Posterior vena cava (tissue), 2 donors: ENCODE results near the gene RXRA. TPM values are rescaled to one million over a fixed set of nuclear protein-coding genes. Genes with fewer than 3 reads are reported as not detected.

Experiments used
- DNase-seq: peaks from one replicate; pipeline ENCODE4 v3.0.0-alpha.2; 2020; ENCODE audit warnings: low spot score
- intact Hi-C, 2 donors: fragments of 100-400 bp; cut with DNase I; formaldehyde crosslinking; loops; one replicate each; pipeline versions ENCODE4 v1.14.1 to v1.14.2; 2022 to 2023
- total RNA-seq, 2 donors: library from RNA; stranded (reverse); fragmentation: NEBNext Ultra II Directional; extraction: Animal tissue kit (Norgen Biotek cat#: 25700); gene quantifications; one replicate each; pipeline ENCODE4 v1.2.1, GENCODE V29; 2021
- donor health status: DM: yes; HTN: yes; CAD: no.
- donor health status: DM: yes; HTN: yes; CAD: no.

The RXRA gene
- total RNA-seq, 2 donors from 2014 or later: 41.5 to 44.7 TPM

- intact Hi-C loops: loop anchor here (2.0 kb wide), 1 partner anchor 272 kb away; no protein-coding TSS in a partner anchor
These were observed 116.4 kb downstream of the RXRA start for GRCh38 chr9:134442486-134443173.

GRCh38 chr9:134443174-134444037 lies 117.2 kb downstream of the RXRA start:
- peak; percentile 96 for DNase-seq

More at GRCh38 chr9:134442486-134443173, 116.4 kb downstream of the RXRA start:
- DNase-seq: no peak

DNA sequence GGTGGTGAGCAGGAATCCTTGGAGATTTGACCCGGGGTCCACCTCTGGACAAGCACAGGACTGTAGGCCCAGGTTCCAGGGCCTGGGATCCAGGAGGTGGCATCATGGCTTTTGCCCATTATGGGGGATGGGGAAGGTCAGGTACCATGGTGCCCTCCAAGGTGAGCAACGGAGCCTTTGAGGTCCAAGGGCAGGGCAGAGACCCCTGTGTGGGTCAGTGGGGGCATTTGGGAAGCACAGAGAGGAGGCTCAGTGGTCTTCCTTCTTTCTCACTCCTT lies 117.7 kb downstream of the RXRA start:
- no peak for DNase-seq
- intact Hi-C loops: no loop called here

More at GRCh38 chr9:134443174-134444037, 117.2 kb downstream of the RXRA start:
- intact Hi-C loops: loop anchor here (2.0 kb wide), 1 partner anchor 273 kb away; no protein-coding TSS in a partner anchor

DNA sequence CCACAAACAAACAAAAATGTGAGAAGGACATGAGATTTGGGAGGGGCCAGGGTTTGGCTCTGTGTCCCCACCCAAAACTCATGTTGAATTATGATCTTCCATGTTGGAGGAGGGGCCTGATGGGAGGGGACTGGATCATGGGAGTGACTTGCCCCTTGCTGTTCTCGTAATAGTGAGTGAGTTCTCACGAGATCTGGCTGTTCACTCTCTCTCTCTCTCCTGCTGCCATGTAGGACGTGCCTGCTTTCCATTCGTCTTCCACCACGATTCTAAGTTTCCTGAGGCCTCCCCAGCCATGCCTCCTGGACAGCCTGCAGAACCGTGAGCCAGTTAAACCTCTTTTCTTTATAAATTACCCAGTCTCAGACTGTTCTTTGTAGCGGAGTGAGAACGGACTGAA lies 118.7 kb downstream of the RXRA start:
- intact Hi-C loops: loop anchor here in 1 of 2 donors (5.0 kb wide), 1 partner anchor 292 kb away; no protein-coding TSS in a partner anchor
- DNase-seq: no peak

- intact Hi-C loops: loop anchor here in 1 of 2 donors (5.0 kb wide), 1 partner anchor 288 kb away; no protein-coding TSS in a partner anchor
- DNase-seq: peak; percentile 96
These were observed 123.1 kb downstream of the RXRA start for GRCh38 chr9:134449180-134449916.

GRCh38 chr9:134451700-134452458 lies 125.6 kb downstream of the RXRA start:
- no peak for DNase-seq
- intact Hi-C loops: loop anchor here (5.0 to 10.0 kb wide), 3 partner anchors 193 to 285 kb away; partner anchors contain the start of gene COL5A1 (in 1 of the 2)

GRCh38 chr9:134452728-134453127 lies 126.5 kb downstream of the RXRA start:
- intact Hi-C loops: loop anchor here (5.0 to 10.0 kb wide), 3 partner anchors 192 to 285 kb away; partner anchors contain the start of gene COL5A1 (in 1 of the 2)
- no peak for DNase-seq

GRCh38 chr9:134453776-134454475 lies 127.7 kb downstream of the RXRA start:
- intact Hi-C loops: loop anchor here (5.0 to 10.0 kb wide), 3 partner anchors 191 to 283 kb away; partner anchors contain the start of gene COL5A1 (in 1 of the 2)
- no peak for DNase-seq

DNA sequence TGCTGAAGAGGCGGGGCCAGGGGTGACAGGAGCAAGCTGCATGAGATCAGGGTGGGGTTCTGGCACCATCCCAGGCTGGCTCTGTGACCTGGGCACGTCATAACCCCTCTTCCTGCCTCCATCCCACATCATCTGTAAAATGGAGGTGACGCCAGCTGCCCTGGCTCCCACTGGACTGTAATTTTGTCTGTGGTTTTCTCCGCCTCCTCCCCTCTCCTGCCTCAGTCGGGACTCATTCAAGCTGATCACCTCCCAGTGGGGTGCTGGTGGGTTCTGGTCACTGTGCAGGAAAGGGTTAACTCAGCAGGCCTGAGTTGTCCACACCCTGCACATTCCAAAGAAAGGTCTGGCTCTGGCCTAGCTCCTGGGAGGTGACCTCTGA lies 128.2 kb downstream of the RXRA start:
- DNase-seq: no peak
- intact Hi-C loops: loop anchor here (5.0 to 10.0 kb wide), 3 partner anchors 190 to 283 kb away; partner anchors contain the start of gene COL5A1 (in 1 of the 2)

GRCh38 chr9:134455021-134455471 lies 128.8 kb downstream of the RXRA start:
- intact Hi-C loops: loop anchor here (5.0 to 10.0 kb wide), 2 partner anchors 182 to 190 kb away; partner anchors contain the start of gene COL5A1 (in 1 of the 2)
- DNase-seq: no peak

- intact Hi-C loops: loop anchor here (5.0 to 10.0 kb wide), 2 partner anchors 182 to 189 kb away; partner anchors contain the start of gene COL5A1 (in 1 of the 2)
- no peak for DNase-seq
These were observed 129.3 kb downstream of the RXRA start for GRCh38 chr9:134455537-134455933.

DNA sequence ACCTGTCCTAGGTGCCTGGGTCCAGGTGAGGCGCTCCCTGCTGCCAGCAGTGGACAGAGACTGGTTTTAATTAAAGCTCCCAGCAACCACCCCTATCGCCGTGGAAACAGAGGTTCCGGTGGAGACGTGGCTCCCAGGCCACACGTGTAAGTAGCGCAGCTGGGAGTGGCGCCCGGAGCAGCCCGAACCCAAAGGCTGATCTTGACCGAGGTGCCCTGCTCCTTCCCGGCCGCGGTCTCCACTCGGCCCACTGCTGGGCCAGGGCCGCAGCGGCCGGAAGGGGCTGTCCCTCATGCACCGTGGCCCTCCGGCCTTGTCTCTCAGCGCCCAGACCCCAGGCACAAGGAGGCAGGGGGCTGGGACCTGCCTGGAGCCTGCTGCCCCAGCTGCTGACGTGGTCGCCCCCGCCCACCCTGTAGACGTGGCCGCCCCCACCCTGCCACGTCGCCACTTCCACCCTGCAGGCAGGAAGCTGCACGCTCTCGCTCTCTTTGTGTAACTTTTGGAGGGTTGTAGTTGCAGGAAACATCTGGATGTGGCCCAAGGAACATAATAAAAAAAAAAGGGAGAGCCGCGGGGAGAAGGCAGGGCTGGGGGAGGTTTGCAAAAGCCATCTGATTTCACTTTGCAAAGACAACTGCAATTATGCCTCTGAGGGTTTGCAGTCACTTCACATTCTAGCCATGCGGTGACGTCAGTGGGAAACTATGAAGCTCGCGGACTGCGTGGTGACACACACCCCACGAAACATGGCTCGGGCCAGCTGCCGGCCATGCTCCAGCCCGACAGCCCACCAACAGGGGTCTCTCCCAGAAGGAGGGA lies 129.9 kb downstream of the RXRA start:
- peak; percentile 96 for DNase-seq
- intact Hi-C loops: loop anchor here (5.0 to 10.0 kb wide), 2 partner anchors 181 to 189 kb away; partner anchors contain the start of gene COL5A1 (in 1 of the 2)

- intact Hi-C loops: loop anchor here (5.0 to 10.0 kb wide), 2 partner anchors 180 to 188 kb away; partner anchors contain the start of gene COL5A1 (in 1 of the 2)
These were observed 130.6 kb downstream of the RXRA start for GRCh38 chr9:134456756-134457305.

DNA sequence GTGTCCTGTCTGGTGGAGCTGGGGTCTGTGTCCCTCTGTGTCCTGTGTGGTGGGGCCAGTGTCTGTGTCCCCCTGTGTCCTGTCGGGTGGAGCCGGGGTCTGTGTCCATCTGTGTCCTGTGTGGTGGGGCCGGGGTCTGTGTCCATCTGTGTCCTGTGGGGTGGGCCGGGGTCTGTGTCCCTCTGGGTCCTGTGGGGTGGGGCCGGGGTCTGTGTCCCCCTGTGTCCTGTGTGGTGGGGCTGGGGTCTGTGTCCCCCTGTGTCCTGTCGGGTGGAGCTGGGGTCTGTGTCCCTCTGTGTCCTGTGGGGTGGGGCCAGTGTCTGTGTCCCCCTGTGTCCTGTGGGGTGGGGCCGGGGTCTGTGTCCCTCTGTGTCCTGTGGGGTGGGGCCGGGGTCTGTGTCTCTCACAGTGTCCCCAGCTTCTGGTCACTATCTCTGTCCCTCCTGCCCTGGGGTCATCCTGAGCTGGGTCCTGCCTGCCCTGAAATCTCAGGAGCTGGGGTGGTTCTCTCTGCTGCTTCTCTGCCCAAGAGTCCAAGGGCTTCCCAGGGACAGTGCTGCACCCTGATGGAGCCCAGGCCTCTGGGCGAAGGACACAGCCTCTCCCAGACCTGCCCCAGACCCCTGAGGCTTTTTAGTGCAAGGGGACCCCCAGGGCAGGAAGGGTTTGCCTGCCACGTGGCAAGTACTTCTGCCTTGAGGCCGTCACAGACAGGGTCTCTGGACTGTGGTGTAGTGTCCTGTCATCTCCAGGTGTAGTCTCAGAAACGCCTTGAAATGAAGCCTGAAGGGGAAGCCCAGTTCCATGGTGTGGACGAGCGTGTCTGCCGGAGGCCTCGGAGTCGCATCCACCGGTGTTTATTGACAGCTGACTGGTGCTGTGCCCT lies 131.3 kb downstream of the RXRA start:
- peak; percentile 78 for DNase-seq
- intact Hi-C loops: loop anchor here (5.0 to 10.0 kb wide), 2 partner anchors 180 to 187 kb away; partner anchors contain the start of gene COL5A1 (in 1 of the 2)

More at GRCh38 chr9:134456756-134457305, 130.6 kb downstream of the RXRA start:
- no peak for DNase-seq
